Measurements from ENCODE around the gene ATG16L1. TPM values are rescaled to one million over a fixed set of nuclear protein-coding genes. Genes with fewer than 3 reads are reported as not detected.

The ATG16L1 gene
- total RNA-seq, 1 donor, result 29.3 TPM

DNA sequence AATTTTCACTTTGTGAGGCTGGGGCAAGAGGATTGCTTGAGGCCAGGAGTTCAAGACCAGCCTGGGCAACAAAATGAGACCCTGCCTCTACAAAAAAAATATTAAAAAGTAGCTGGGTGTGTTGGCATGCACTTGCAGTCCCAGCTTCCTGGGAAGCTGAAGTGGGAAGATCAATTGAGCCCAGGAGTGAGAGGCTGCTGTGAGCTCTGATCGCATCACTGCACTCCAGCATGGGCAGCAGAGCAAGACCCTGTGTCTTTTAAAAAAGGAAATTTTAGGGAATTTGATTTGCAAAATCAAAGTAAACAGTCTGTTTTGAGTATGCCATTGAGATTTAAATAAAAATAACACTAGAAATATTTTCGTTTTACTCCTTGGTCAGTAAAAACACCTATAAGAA lies 27.4 kb downstream of the ATG16L1 start:
- Histone ChIP-seq H3K4me1 (ENCODE audit: insufficient read depth, low read length) (no peaks in the 10 kb centered on the region), H3K27ac (ENCODE audit: low read depth, low read length) (no peak overlapping the region), H3K36me3 (ENCODE audit: insufficient read depth, low read length) (peaks cover 90% of the 10 kb centered on the region), H3K4me2 (ENCODE audit: insufficient read depth, low read length) (no peak overlapping the region), H3K79me2 (ENCODE audit: insufficient read depth, low read length) (no peaks in the 10 kb centered on the region), H3K4me3 (ENCODE audit: insufficient read depth, low read length) (no peak overlapping the region), H4K20me1 (ENCODE audit: insufficient read depth, low read length) (no peaks in the 10 kb centered on the region), H3K27me3 (ENCODE audit: insufficient read depth, low read length) (no peaks in the 10 kb centered on the region), H3K9me3 (ENCODE audit: low read depth, low read length) (no peaks in the 10 kb centered on the region), H2AFZ (ENCODE audit: low read length) (no peak overlapping the region)
- DNase-seq (ENCODE audit: insufficient read length, low spot score, missing footprints), result no peak
- TF ChIP-seq, protein P1, sequence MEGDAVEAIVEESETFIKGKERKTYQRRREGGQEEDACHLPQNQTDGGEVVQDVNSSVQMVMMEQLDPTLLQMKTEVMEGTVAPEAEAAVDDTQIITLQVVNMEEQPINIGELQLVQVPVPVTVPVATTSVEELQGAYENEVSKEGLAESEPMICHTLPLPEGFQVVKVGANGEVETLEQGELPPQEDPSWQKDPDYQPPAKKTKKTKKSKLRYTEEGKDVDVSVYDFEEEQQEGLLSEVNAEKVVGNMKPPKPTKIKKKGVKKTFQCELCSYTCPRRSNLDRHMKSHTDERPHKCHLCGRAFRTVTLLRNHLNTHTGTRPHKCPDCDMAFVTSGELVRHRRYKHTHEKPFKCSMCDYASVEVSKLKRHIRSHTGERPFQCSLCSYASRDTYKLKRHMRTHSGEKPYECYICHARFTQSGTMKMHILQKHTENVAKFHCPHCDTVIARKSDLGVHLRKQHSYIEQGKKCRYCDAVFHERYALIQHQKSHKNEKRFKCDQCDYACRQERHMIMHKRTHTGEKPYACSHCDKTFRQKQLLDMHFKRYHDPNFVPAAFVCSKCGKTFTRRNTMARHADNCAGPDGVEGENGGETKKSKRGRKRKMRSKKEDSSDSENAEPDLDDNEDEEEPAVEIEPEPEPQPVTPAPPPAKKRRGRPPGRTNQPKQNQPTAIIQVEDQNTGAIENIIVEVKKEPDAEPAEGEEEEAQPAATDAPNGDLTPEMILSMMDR (IDR thresholded peaks at IDR 0.05; ENCODE audit: extremely low read depth, low read depth, low read length), result no peak

DNA sequence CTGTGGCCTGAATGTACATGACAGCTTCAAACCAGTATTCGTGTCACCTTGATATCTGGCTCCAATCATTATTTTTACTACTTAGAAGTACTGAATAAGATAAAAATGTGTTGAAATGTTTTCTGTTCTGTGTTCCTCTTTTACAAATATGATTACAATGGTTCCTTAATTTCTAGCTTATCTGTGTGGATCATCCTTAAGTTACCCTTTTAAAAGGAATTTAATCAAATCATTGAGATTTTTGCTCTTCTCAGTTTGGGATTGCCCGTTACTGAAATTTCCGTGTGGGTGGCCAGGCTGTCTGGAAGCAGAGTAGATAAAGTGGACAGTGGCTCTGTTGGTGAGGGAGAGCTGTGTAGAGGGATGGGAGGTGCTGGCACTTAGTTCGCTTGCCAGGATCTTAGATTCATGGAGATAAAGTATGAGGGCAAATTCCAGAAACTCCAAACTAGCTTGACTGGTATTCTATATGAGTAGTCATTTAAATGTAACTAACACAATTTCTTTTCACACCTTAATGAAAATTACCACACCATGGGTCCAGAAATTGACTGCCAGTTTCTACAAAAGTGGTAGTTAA lies 28.7 kb downstream of the ATG16L1 start:
- H2AFZ ChIP-seq (ENCODE audit: low read length), result no peak overlapping the region
- no peak for DNase-seq (ENCODE audit: insufficient read length, low spot score, missing footprints)
- H3K79me2 ChIP-seq (ENCODE audit: insufficient read depth, low read length), result no peaks in the 10 kb centered on the region
- H3K27me3 ChIP-seq (ENCODE audit: insufficient read depth, low read length), result no peaks in the 10 kb centered on the region
- H4K20me1 ChIP-seq (ENCODE audit: insufficient read depth, low read length), result no peaks in the 10 kb centered on the region
- peaks cover 90% of the 10 kb centered on the region for H3K36me3 ChIP-seq (ENCODE audit: insufficient read depth, low read length)
- no peak overlapping the region for H3K4me2 ChIP-seq (ENCODE audit: insufficient read depth, low read length)
- H3K4me1 ChIP-seq (ENCODE audit: insufficient read depth, low read length), result no peaks in the 10 kb centered on the region
- H3K9me3 ChIP-seq (ENCODE audit: low read depth, low read length), result no peaks in the 10 kb centered on the region
- H3K27ac ChIP-seq (ENCODE audit: low read depth, low read length), result no peak overlapping the region
- no peak overlapping the region for H3K4me3 ChIP-seq (ENCODE audit: insufficient read depth, low read length)
- TF ChIP-seq, protein P1 (IDR thresholded peaks at IDR 0.05; ENCODE audit: extremely low read depth, low read depth, low read length), result no peak

DNA sequence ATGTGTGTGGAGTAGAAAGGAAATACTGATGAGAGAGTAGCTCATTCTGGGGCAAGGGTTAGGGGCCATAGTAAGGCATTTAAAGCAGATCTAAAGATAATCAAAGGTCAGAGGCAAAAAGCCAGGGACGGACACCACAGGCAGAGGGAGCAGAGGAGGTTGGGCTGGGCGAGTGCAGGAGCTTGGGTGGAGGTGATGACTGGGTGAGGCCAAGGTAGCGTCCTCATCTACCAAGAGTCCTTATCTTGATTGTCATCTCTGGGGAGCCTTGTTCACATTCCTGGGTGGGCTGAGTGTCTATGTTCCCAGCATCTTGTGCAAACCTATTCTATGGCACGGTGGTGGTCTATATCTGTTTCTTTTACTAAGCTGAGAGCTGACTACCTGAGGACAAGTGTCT lies 30.1 kb downstream of the ATG16L1 start:
- Histone ChIP-seq H3K27ac (ENCODE audit: low read depth, low read length) (no peak overlapping the region), H3K4me1 (ENCODE audit: insufficient read depth, low read length) (no peaks in the 10 kb centered on the region), H2AFZ (ENCODE audit: low read length) (no peak overlapping the region), H3K4me3 (ENCODE audit: insufficient read depth, low read length) (no peak overlapping the region), H3K79me2 (ENCODE audit: insufficient read depth, low read length) (no peaks in the 10 kb centered on the region), H3K9me3 (ENCODE audit: low read depth, low read length) (no peaks in the 10 kb centered on the region), H3K36me3 (ENCODE audit: insufficient read depth, low read length) (peaks cover 87% of the 10 kb centered on the region), H4K20me1 (ENCODE audit: insufficient read depth, low read length) (no peaks in the 10 kb centered on the region), H3K27me3 (ENCODE audit: insufficient read depth, low read length) (no peaks in the 10 kb centered on the region), H3K4me2 (ENCODE audit: insufficient read depth, low read length) (no peak overlapping the region)
- TF ChIP-seq, protein P1 (IDR thresholded peaks at IDR 0.05; ENCODE audit: extremely low read depth, low read depth, low read length), result no peak
- no peak for DNase-seq (ENCODE audit: insufficient read length, low spot score, missing footprints)

DNA sequence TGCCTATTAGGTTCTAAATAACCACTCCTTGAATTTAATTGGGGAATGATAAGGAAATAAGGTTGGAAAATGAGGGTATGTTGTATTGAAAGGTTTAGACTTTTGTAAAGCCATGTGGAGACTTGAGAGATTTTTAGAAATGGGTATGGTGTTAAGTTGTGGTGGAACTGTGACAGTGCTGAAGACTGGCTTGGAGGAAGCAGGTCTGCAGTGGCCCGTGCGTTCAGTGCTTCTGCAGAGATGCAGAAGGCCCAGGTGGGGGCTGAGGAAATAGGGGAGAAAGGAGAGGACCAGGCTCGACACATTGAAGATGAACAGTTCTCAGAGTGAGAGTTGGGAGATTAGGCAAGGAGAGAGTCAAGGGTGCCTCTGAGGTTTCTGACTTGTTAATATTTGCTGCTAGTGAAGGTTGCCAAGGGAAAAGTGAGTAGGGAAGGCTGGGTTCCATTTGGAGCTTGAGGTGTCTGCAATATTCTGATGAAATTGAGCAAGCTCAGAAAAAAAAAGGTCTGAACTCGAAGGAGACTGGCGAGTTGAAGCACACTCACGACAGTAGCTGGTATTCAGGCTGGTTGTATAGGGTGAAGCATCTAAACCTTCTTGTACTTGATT lies 30.6 kb downstream of the ATG16L1 start:
- no peak for DNase-seq (ENCODE audit: insufficient read length, low spot score, missing footprints)
- Histone ChIP-seq H3K27ac (ENCODE audit: low read depth, low read length) (no peak overlapping the region), H3K4me3 (ENCODE audit: insufficient read depth, low read length) (no peak overlapping the region), H2AFZ (ENCODE audit: low read length) (no peak overlapping the region), H3K36me3 (ENCODE audit: insufficient read depth, low read length) (peaks cover 85% of the 10 kb centered on the region), H3K27me3 (ENCODE audit: insufficient read depth, low read length) (no peaks in the 10 kb centered on the region), H3K79me2 (ENCODE audit: insufficient read depth, low read length) (no peaks in the 10 kb centered on the region), H4K20me1 (ENCODE audit: insufficient read depth, low read length) (no peaks in the 10 kb centered on the region), H3K9me3 (ENCODE audit: low read depth, low read length) (no peaks in the 10 kb centered on the region), H3K4me2 (ENCODE audit: insufficient read depth, low read length) (no peak overlapping the region), H3K4me1 (ENCODE audit: insufficient read depth, low read length) (no peaks in the 10 kb centered on the region)
- TF ChIP-seq, protein P1 (IDR thresholded peaks at IDR 0.05; ENCODE audit: extremely low read depth, low read depth, low read length), result no peak

Measured in osteoblast (primary cell).